Liver (tissue), 3 donors: ENCODE results near the gene GALNT9.

Experiments
- GABPA ChIP-seq, 2 donors: IDR thresholded peaks in 1 of 2; conservative IDR thresholded peaks in 1 of 2; 2 replicates each; pipeline ENCODE4 v1.6.1; 2016; ENCODE audit warnings: antibody characterized with exemption in 2 of 2, mild to moderate bottlenecking in 1 of 2, moderate library complexity in 1 of 2
- JUND ChIP-seq, 2 donors: IDR thresholded peaks; 2 replicates each; pipeline ENCODE4 v1.6.1; 2016; ENCODE audit warnings: antibody characterized with exemption in 2 of 2
- RAD21 ChIP-seq, 2 donors: IDR thresholded peaks; 2 replicates each; pipeline ENCODE4 v1.6.1; 2016; ENCODE audit warnings: antibody characterized with exemption in 2 of 2, mild to moderate bottlenecking in 2 of 2
- RXRA ChIP-seq, 2 donors: IDR thresholded peaks; 2 replicates each; pipeline ENCODE4 v1.6.1; 2017 to 2018; ENCODE audit warnings: antibody characterized with exemption in 2 of 2, mild to moderate bottlenecking in 1 of 2
- SP1 ChIP-seq: IDR thresholded peaks from 2 replicates; pipeline ENCODE4 v1.6.1; 2018; ENCODE audit warnings: antibody characterized with exemption, mild to moderate bottlenecking
- TAF1 ChIP-seq: conservative IDR thresholded peaks from 2 replicates; pipeline ENCODE4 v1.6.1; 2016; ENCODE audit warnings: antibody characterized with exemption, mild to moderate bottlenecking
- YY1 ChIP-seq: IDR thresholded peaks from 2 replicates; pipeline ENCODE4 v1.6.1; 2016; ENCODE audit warnings: antibody characterized with exemption, mild to moderate bottlenecking
- TF ChIP-seq, protein P1 (sequence below): fragments of 150-350 bp; IDR thresholded peaks from 2 replicates; pipeline ENCODE4 v1.5.1; 2017; ENCODE audit warnings: improper control_type of control experiment, low read depth, low read length; ENCODE audit not compliant: missing input control
- TF ChIP-seq, protein P2 (sequence below): IDR thresholded peaks from 2 replicates; pipeline ENCODE4 v1.6.1; 2016; ENCODE audit warnings: antibody characterized with exemption, mild to moderate bottlenecking
- TF ChIP-seq, protein P3 (sequence below): IDR thresholded peaks from 2 replicates; pipeline ENCODE4 v1.6.1; 2016; ENCODE audit warnings: antibody characterized with exemption
- donor health status: healthy.
- donor health status: healthy.

DNA sequence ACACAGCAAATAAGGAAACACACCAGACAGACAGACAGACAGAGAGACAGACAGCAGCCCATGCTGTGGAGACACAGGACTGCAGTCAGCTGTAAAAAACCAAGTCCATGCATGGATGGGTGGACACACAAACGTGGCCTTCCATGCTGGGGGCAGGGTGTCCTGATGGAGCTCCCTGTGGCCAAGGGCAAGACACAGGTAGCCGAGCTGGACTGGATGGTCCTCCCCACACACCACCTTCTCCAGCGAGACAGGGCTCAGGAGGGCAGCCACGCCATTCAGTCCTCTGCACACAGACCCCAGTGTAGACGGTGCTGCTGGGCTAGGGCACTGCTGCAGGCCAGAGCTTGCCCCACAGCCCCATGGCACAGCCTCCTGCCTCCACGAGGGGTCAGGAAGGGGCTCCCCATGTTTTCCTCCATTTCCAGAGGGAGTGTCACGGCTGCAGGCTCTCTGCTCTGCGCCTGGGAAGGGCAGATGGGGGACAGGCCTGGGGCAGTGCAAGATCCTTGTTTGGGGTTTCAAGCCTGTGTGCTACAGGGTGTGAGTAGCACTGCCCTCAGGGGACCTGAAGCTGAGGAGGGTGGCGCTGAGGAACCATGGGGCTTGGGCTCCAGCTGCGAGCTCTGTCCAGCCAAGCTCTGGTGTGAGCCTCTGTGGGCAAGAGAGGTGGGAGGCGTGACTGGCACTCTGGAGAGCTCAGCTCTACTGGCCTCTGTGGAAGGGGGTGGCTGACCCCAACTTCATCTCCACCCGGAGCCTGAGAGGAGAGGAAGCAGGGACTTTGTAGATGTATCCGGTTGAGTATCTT lies 67.9 kb downstream of the GALNT9 start:
- TF ChIP-seq, protein P1, sequence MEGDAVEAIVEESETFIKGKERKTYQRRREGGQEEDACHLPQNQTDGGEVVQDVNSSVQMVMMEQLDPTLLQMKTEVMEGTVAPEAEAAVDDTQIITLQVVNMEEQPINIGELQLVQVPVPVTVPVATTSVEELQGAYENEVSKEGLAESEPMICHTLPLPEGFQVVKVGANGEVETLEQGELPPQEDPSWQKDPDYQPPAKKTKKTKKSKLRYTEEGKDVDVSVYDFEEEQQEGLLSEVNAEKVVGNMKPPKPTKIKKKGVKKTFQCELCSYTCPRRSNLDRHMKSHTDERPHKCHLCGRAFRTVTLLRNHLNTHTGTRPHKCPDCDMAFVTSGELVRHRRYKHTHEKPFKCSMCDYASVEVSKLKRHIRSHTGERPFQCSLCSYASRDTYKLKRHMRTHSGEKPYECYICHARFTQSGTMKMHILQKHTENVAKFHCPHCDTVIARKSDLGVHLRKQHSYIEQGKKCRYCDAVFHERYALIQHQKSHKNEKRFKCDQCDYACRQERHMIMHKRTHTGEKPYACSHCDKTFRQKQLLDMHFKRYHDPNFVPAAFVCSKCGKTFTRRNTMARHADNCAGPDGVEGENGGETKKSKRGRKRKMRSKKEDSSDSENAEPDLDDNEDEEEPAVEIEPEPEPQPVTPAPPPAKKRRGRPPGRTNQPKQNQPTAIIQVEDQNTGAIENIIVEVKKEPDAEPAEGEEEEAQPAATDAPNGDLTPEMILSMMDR, result no peak
- no peak for TF ChIP-seq RAD21 (IDR thresholded peaks at IDR 0.05)
- TF ChIP-seq TAF1, result no peak
- TF ChIP-seq YY1, result no peak
- no peak for TF ChIP-seq SP1
- TF ChIP-seq, protein P2, sequence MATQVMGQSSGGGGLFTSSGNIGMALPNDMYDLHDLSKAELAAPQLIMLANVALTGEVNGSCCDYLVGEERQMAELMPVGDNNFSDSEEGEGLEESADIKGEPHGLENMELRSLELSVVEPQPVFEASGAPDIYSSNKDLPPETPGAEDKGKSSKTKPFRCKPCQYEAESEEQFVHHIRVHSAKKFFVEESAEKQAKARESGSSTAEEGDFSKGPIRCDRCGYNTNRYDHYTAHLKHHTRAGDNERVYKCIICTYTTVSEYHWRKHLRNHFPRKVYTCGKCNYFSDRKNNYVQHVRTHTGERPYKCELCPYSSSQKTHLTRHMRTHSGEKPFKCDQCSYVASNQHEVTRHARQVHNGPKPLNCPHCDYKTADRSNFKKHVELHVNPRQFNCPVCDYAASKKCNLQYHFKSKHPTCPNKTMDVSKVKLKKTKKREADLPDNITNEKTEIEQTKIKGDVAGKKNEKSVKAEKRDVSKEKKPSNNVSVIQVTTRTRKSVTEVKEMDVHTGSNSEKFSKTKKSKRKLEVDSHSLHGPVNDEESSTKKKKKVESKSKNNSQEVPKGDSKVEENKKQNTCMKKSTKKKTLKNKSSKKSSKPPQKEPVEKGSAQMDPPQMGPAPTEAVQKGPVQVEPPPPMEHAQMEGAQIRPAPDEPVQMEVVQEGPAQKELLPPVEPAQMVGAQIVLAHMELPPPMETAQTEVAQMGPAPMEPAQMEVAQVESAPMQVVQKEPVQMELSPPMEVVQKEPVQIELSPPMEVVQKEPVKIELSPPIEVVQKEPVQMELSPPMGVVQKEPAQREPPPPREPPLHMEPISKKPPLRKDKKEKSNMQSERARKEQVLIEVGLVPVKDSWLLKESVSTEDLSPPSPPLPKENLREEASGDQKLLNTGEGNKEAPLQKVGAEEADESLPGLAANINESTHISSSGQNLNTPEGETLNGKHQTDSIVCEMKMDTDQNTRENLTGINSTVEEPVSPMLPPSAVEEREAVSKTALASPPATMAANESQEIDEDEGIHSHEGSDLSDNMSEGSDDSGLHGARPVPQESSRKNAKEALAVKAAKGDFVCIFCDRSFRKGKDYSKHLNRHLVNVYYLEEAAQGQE, result no peak
- TF ChIP-seq, protein P3, sequence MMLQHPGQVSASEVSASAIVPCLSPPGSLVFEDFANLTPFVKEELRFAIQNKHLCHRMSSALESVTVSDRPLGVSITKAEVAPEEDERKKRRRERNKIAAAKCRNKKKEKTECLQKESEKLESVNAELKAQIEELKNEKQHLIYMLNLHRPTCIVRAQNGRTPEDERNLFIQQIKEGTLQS, result no peak
- TF ChIP-seq JUND (IDR thresholded peaks at IDR 0.05), result no peak
- TF ChIP-seq GABPA (IDR thresholded peaks at IDR 0.05 in 1 of 2, conservative IDR thresholded peaks at IDR 0.05 in 1 of 2), result no peak
- no peak for TF ChIP-seq RXRA (IDR thresholded peaks at IDR 0.05)
